Measurements from ENCODE around the gene SORCS3. TPM values are rescaled to one million over a fixed set of nuclear protein-coding genes. Genes with fewer than 3 reads are reported as not detected.

Gene SORCS3
- total and polyA plus RNA-seq, 2 of the 13 experiments (the other 11 are each of a cell fraction or from before 2014, with no cell fraction given) = 0.07 TPM; not detected in 1

- no TSS peak for BruUV-seq (replicated peaks)
- Histone ChIP-seq H3K4me2 (ENCODE audit: low read depth, low read length) (no peak overlapping the region), H3K4me1 (ENCODE audit: insufficient read depth, low read length) (no peaks in the 10 kb centered on the region), H3K9ac (ENCODE audit: insufficient read depth, low read depth, low read length) (no peak overlapping the region), H3K36me3 (replicated peaks in 1 of 2; ENCODE audit: control insufficient read depth in 1 of 2, insufficient read depth in 2 of 2, low read length in 2 of 2) (no peaks in the 10 kb centered on the region), H3K27me3 (ENCODE audit: control insufficient read depth in 1 of 2, insufficient read depth in 2 of 2, low read length in 2 of 2) (no peaks in the 10 kb centered on the region), H3K4me3 (replicated peaks in 1 of 3; ENCODE audit: insufficient read depth in 1 of 3, low read depth in 2 of 3, low read length in 3 of 3) (no peak overlapping the region), H3K79me2 (ENCODE audit: insufficient read depth, low read length) (no peaks in the 10 kb centered on the region), H3K27ac (ENCODE audit: extremely low read length, insufficient read depth, low read length) (no peak overlapping the region), H3K9me3 (ENCODE audit: low read length) (peaks cover 37% of the 10 kb centered on the region), H4K20me1 (ENCODE audit: insufficient read depth, low read length) (no peaks in the 10 kb centered on the region), H2AFZ (ENCODE audit: low read length) (no peak overlapping the region)
- ATAC-seq (no peak), DNase-seq (ENCODE audit: low spot score) (no peak), FAIRE-seq (no peak)
- POLR2A ChIA-PET = no interaction called here
- no peak for TF ChIP-seq ZNF382 (CRISPR knock-in tag; IDR thresholded peaks at IDR 0.05; ENCODE audit: borderline replicate concordance)
- intact Hi-C loops (cut with micrococcal nuclease; ENCODE audit: unreplicated experiment) = no loop called here
- CTCF ChIA-PET (ENCODE audit: low intra/inter-chr PET ratio, low total read pairs) = no interaction called here
- in situ Hi-C loops (cut with HindIII; ENCODE audit: extremely low pct_ligation_motif_present, low pct_unique_long_range_greater_than_20kb) = no loop called here
- WGBS (ENCODE audit: low lambda C conversion rate) = 0% methylated on average over 2 of the region's 3 CpGs
Measured at GRCh38 chr10:105138358-105138757, 497.3 kb downstream of the SORCS3 start.

GRCh38 chr10:105139363-105139896 is 498.3 kb downstream of the SORCS3 start:
- DNase-seq (ENCODE audit: low spot score) (no peak), ATAC-seq (no peak), FAIRE-seq (no peak)
- no TSS peak for BruUV-seq (replicated peaks)
- WGBS (ENCODE audit: low lambda C conversion rate) = 26% methylated on average over 5 of the region's 6 CpGs
- Histone ChIP-seq H3K4me3 (replicated peaks in 1 of 3; ENCODE audit: insufficient read depth in 1 of 3, low read depth in 2 of 3, low read length in 3 of 3) (no peak overlapping the region), H4K20me1 (ENCODE audit: insufficient read depth, low read length) (no peaks in the 10 kb centered on the region), H3K27ac (ENCODE audit: extremely low read length, insufficient read depth, low read length) (no peak overlapping the region), H3K36me3 (replicated peaks in 1 of 2; ENCODE audit: control insufficient read depth in 1 of 2, insufficient read depth in 2 of 2, low read length in 2 of 2) (no peaks in the 10 kb centered on the region), H3K4me2 (ENCODE audit: low read depth, low read length) (no peak overlapping the region), H2AFZ (ENCODE audit: low read length) (no peak overlapping the region), H3K4me1 (ENCODE audit: insufficient read depth, low read length) (no peaks in the 10 kb centered on the region), H3K27me3 (ENCODE audit: control insufficient read depth in 1 of 2, insufficient read depth in 2 of 2, low read length in 2 of 2) (no peaks in the 10 kb centered on the region), H3K9me3 (ENCODE audit: low read length) (peaks cover 44% of the 10 kb centered on the region), H3K9ac (ENCODE audit: insufficient read depth, low read depth, low read length) (no peak overlapping the region), H3K79me2 (ENCODE audit: insufficient read depth, low read length) (no peaks in the 10 kb centered on the region)
- ChIA-PET CTCF (ENCODE audit: low intra/inter-chr PET ratio, low total read pairs) (no interaction called here), POLR2A (no interaction called here)
- intact Hi-C loops (cut with micrococcal nuclease; ENCODE audit: unreplicated experiment) (no loop called here), in situ Hi-C loops (cut with HindIII; ENCODE audit: extremely low pct_ligation_motif_present, low pct_unique_long_range_greater_than_20kb) (no loop called here)
- no peak for TF ChIP-seq ZFP82 (CRISPR knock-in tag; IDR thresholded peaks at IDR 0.05; ENCODE audit: borderline replicate concordance)
- TF ChIP-seq IKZF4 (CRISPR knock-in tag; IDR thresholded peaks at IDR 0.05; ENCODE audit: borderline replicate concordance, low read depth, not compliant biosample characterization) = no peak
- no peak for TF ChIP-seq RERE (CRISPR knock-in tag; IDR thresholded peaks at IDR 0.05; ENCODE audit: low read depth)
- no peak for TF ChIP-seq RBM22 (optimal IDR thresholded peaks at IDR 0.05; ENCODE audit: low read length)
- TF ChIP-seq GMEB1 (CRISPR knock-in tag; IDR thresholded peaks at IDR 0.05; ENCODE audit: borderline replicate concordance) = no peak
- TF ChIP-seq GATAD1 (CRISPR knock-in tag; IDR thresholded peaks at IDR 0.05) = no peak
- TF ChIP-seq BCL6 (CRISPR knock-in tag; IDR thresholded peaks at IDR 0.05) = no peak
- no peak for TF ChIP-seq SOX5 (CRISPR knock-in tag; IDR thresholded peaks at IDR 0.05; ENCODE audit: borderline replicate concordance)

Measured in HepG2 (cell line).